GM12878 (cell line): ENCODE data around the gene CHMP6. TPM values are rescaled to one million over a fixed set of nuclear protein-coding genes. Genes with fewer than 3 reads are reported as not detected.
A peak's percentile ranks its signal among the peaks of the same experiment; 100 is the strongest.

ENCODE experiments used
- ATAC-seq: fragments of 200-7000 bp; cut with Tn5 transposase; 3 replicates; pipeline ENCODE4 v1.9.1; 2020; ENCODE audit warnings: mild to moderate bottlenecking, moderate library complexity
- BruUV-seq: library from RNA; stranded (reverse); fragments of 400-500 nt; replicated peaks from 2 replicates; lab custom pipeline; 2021; lab: Mats Ljungman, UMichigan
- CTCF ChIA-PET: fragments of 300-600 bp; sonication (Branson Sonifier 250); formaldehyde crosslinking; extraction: SDS; loops from one replicate; lab custom pipeline; 2021; ENCODE audit warnings: inconsistent platforms; lab: Yijun Ruan, JAX
- POLR2A ChIA-PET: fragments of 350-600 bp; formaldehyde crosslinking; extraction: SDS; loops from one replicate; lab custom pipeline; 2021; ENCODE audit warnings: inconsistent platforms; lab: Charles Lee
- RAD21 ChIA-PET: fragments of 300-600 bp; sonication (Branson Sonifier 250); formaldehyde crosslinking; loops from one replicate; lab custom pipeline; 2023; ENCODE audit warnings: antibody characterized with exemption; ENCODE audit not compliant: unreplicated experiment; lab: Charles Lee
- SMC1A ChIA-PET: fragments of 300-600 bp; sonication (Branson Sonifier 250); formaldehyde crosslinking; loops from one replicate; lab custom pipeline; 2023; ENCODE audit not compliant: unreplicated experiment, uncharacterized antibody; lab: Charles Lee
- DNase-seq: peaks from one replicate; pipeline ENCODE4 v3.0.0-alpha.2; 2011; ENCODE audit warnings: low read depth, low spot score
- FAIRE-seq: peaks from 3 replicates; lab custom pipeline; 2011; peaks lifted over from hg19 to GRCh38; lab: Jason Lieb, UNC
- H2AFZ ChIP-seq: 2 replicates; pipeline ENCODE4 v1.6.0; 2011; ENCODE audit warnings: low read depth, low read length, control low read depth; ENCODE audit not compliant: control insufficient read depth
- H3K27ac ChIP-seq: 2 replicates; pipeline ENCODE4 v1.5.1; 2011; ENCODE audit warnings: control low read depth; ENCODE audit not compliant: control insufficient read depth, insufficient read depth
- H3K27me3 ChIP-seq, 2 experiments: replicated peaks in 1 of 2; 2 replicates each; pipeline versions ENCODE4 v1.6.0 to v1.6.1; 2011; ENCODE audit warnings: low read length in 1 of 2; ENCODE audit not compliant: control insufficient read depth in 2 of 2, insufficient read depth in 2 of 2
- H3K36me3 ChIP-seq, 2 experiments: 2 replicates each; pipeline ENCODE4 v1.5.1; 2011; ENCODE audit warnings: low read length in 1 of 2; ENCODE audit not compliant: control insufficient read depth in 2 of 2, insufficient read depth in 2 of 2
- H3K4me1 ChIP-seq: 2 replicates; pipeline ENCODE4 v1.6.1; 2011; ENCODE audit warnings: mild to moderate bottlenecking, low read length, moderate library complexity, mixed read lengths; ENCODE audit not compliant: control insufficient read depth, insufficient read depth
- H3K4me2 ChIP-seq: 2 replicates; pipeline ENCODE4 v1.6.0; 2011; ENCODE audit warnings: control low read depth; ENCODE audit not compliant: control insufficient read depth, insufficient read depth
- H3K4me3 ChIP-seq: fragments of 200-600 bp; sonication (generic); 2 replicates; pipeline ENCODE4 v1.5.1; 2016
- H3K79me2 ChIP-seq: 2 replicates; pipeline ENCODE4 v1.6.0; 2011; ENCODE audit warnings: low read length; ENCODE audit not compliant: control insufficient read depth, insufficient read depth
- H3K9ac ChIP-seq: 2 replicates; pipeline ENCODE4 v1.8.0; 2011; ENCODE audit warnings: low read length, control low read depth, mixed read lengths; ENCODE audit not compliant: control insufficient read depth, insufficient read depth
- H3K9me3 ChIP-seq: replicated peaks from 3 replicates; pipeline ENCODE4 v1.5.1; 2011; ENCODE audit warnings: mild to moderate bottlenecking, low read length; ENCODE audit not compliant: control insufficient read depth, insufficient read depth
- H4K20me1 ChIP-seq: 2 replicates; pipeline ENCODE4 v1.6.0; 2011; ENCODE audit not compliant: control insufficient read depth, insufficient read depth
- ATF2 ChIP-seq: IDR thresholded peaks from 2 replicates; pipeline ENCODE4 v1.6.1; 2012; ENCODE audit warnings: low read length, inconsistent platforms
- ETV6 ChIP-seq, 2 experiments: fragments of 450-650 bp in 1 of 2; IDR thresholded peaks in 1 of 2; conservative IDR thresholded peaks in 1 of 2; 2 replicates each; pipeline ENCODE4 v1.6.1; 2014; ENCODE audit warnings: antibody characterized with exemption in 1 of 2, borderline replicate concordance in 1 of 2, low read depth in 1 of 2, mild to moderate bottlenecking in 1 of 2, moderate library complexity in 1 of 2
- HDAC2 ChIP-seq: fragments of 200-600 bp; sonication (generic); IDR thresholded peaks from 2 replicates; pipeline ENCODE4 v1.6.1; 2017
- NBN ChIP-seq: fragments of 450-650 bp; IDR thresholded peaks from 2 replicates; pipeline ENCODE4 v1.6.1; 2016
- NR2C2 ChIP-seq: IDR thresholded peaks from 2 replicates; pipeline ENCODE4 v1.6.1; 2011; ENCODE audit warnings: borderline replicate concordance, low read depth; ENCODE audit not compliant: control insufficient read depth, insufficient read length
- POLR2A ChIP-seq: IDR thresholded peaks from 2 replicates; pipeline ENCODE4 v1.6.1; 2011; ENCODE audit warnings: low read depth, mild to moderate bottlenecking, low read length
- RUNX3 ChIP-seq: IDR thresholded peaks from 2 replicates; pipeline ENCODE4 v1.6.1; 2012; ENCODE audit warnings: low read length, inconsistent platforms
- TCF3 ChIP-seq: IDR thresholded peaks from 2 replicates; pipeline ENCODE4 v1.6.1; 2012; ENCODE audit warnings: low read depth, mild to moderate bottlenecking, low read length, borderline replicate concordance; ENCODE audit not compliant: insufficient read depth
- WGBS: methylation state at CpG from one replicate; pipeline ENCODE4 v1.1.6; 2016; ENCODE audit warnings: low lambda C conversion rate; ENCODE audit not compliant: insufficient replicate concordance, insufficient coverage; ENCODE audit errors: missing lambda C conversion rate; 5-methylcytosine and 5-hydroxymethylcytosine counted together
- in situ Hi-C: fragments of 300-500 bp; cut with MboI; formaldehyde crosslinking; loops from 9 replicates; pipeline ENCODE4 v1.14.3; 2018; ENCODE audit warnings: mixed read lengths
- intact Hi-C: fragments of 100-400 bp; cut with micrococcal nuclease; formaldehyde crosslinking; loops from one replicate; pipeline ENCODE4 v1.14.2; 2022; ENCODE audit not compliant: unreplicated experiment
- polyA plus RNA-seq, 11 experiments: library from polyadenylated mRNA; depleted of rRNA in 4 of 11; unstranded in 6 of 11; stranded (reverse) in 5 of 11; fragments of >200 nt; fragmentation: Nextera tagmentation in 4 of 11; fragmentation: Illumina TruSeq in 1 of 11; extraction: Ambion mirVana in 4 of 11; extraction: Trizol in 1 of 11; gene quantifications; 1 replicate in 1 of 11; 2 replicates in 10 of 11; pipeline versions ENCODE4 v1.2.1 to v1.2.3, GENCODE V29; 2011 to 2016; ENCODE audit warnings: inconsistent platforms in 2 of 11, missing spikeins in 2 of 11, low read depth in 1 of 11
- total RNA-seq, 4 experiments: library from RNA; depleted of rRNA in 3 of 4; stranded (reverse); fragments of >200 nt in 3 of 4; fragmentation: Illumina TruSeq in 1 of 4; extraction: Trizol in 1 of 4; gene quantifications; 2 replicates each; pipeline versions ENCODE4 v1.2.1 to v1.2.3, GENCODE V29; 2013 to 2021
- TF ChIP-seq, protein P1 (sequence below): IDR thresholded peaks from 2 replicates; pipeline ENCODE4 v1.6.1; 2011; ENCODE audit warnings: borderline replicate concordance, low read depth, mild to moderate bottlenecking, moderate library complexity, low read length; ENCODE audit not compliant: insufficient read depth, poor library complexity, severe bottlenecking

CHMP6 gene
- total and polyA plus RNA-seq, 10 of the 15 experiments (the other 5 are each of a cell fraction or from before 2014, with no cell fraction given): 0.21 to 37.9 (median 14.7) TPM

- H3K79me2 ChIP-seq: no peaks in the 10 kb centered on the region
- H3K27me3 ChIP-seq: no peaks in the 10 kb centered on the region
- ATAC-seq: no peak
- ChIA-PET SMC1A (no interaction called here), CTCF (no interaction called here), RAD21 (no interaction called here), POLR2A (no interaction called here)
- in situ Hi-C loops: no loop called here
- DNase-seq: no peak
- no peak for FAIRE-seq
- TF ChIP-seq NR2C2 (no peak), POLR2A (0 out of 2 replicates have a peak, but pooled peaks have one; percentile 9), RUNX3 (no peak), HDAC2 (no peak), TCF3 (0 out of 2 replicates have a peak, but pooled peaks have one; percentile 41), ETV6 (conservative IDR thresholded peaks at IDR 0.05 in 1 of 2, IDR thresholded peaks at IDR 0.05 in 1 of 2; ENCODE audit: borderline replicate concordance in 1 of 2, low read depth in 1 of 2) (no peak), NBN (no peak), ATF2 (no peak)
- TF ChIP-seq, protein P1, sequence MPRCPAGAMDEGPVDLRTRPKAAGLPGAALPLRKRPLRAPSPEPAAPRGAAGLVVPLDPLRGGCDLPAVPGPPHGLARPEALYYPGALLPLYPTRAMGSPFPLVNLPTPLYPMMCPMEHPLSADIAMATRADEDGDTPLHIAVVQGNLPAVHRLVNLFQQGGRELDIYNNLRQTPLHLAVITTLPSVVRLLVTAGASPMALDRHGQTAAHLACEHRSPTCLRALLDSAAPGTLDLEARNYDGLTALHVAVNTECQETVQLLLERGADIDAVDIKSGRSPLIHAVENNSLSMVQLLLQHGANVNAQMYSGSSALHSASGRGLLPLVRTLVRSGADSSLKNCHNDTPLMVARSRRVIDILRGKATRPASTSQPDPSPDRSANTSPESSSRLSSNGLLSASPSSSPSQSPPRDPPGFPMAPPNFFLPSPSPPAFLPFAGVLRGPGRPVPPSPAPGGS: peak; percentile 25
- no peaks in the 10 kb centered on the region for H3K9me3 ChIP-seq
- intact Hi-C loops: no loop called here
- no TSS peak for BruUV-seq
- no peak overlapping the region for H3K9ac ChIP-seq
- no peak overlapping the region for H3K4me2 ChIP-seq
- H2AFZ ChIP-seq: no peak overlapping the region
- peaks cover 0 to 3% of the 10 kb centered on the region in 2 experiments; a peak in 2 of 4 replicates for H3K36me3 ChIP-seq
- no peak overlapping the region for H3K4me3 ChIP-seq
- H4K20me1 ChIP-seq: no peaks in the 10 kb centered on the region
- H3K4me1 ChIP-seq: no peaks in the 10 kb centered on the region
- H3K27ac ChIP-seq: no peak overlapping the region
- WGBS: 94% methylated on average over 20 of the region's 21 CpGs
Measured at GRCh38 chr17:80947200-80947940, 44.3 kb upstream of the CHMP6 start.
